Keratinocyte (primary cell): Measurements from ENCODE around the gene ROR1. TPM values are rescaled to one million over a fixed set of nuclear protein-coding genes. Genes with fewer than 3 reads are reported as not detected.
A peak's percentile ranks its signal among the peaks of the same experiment; 100 is the strongest.

Experiments
- DNase-seq: peaks from one replicate; pipeline ENCODE4 v3.0.0-alpha.2; 2011; ENCODE audit warnings: low read depth, missing footprints, low spot score
- FAIRE-seq: peaks from 2 replicates; lab custom pipeline; 2011; peaks lifted over from hg19 to GRCh38; lab: Jason Lieb, UNC
- H2AFZ ChIP-seq: 2 replicates; pipeline ENCODE4 v1.6.0; 2012; ENCODE audit warnings: low read length, control low read depth, inconsistent platforms; ENCODE audit not compliant: control insufficient read depth
- H3K27ac ChIP-seq: 2 replicates; pipeline ENCODE4 v1.5.1; 2011; ENCODE audit warnings: low read length; ENCODE audit not compliant: control insufficient read depth, insufficient read depth
- H3K27me3 ChIP-seq: 3 replicates; pipeline ENCODE4 v1.6.0; 2011; ENCODE audit warnings: low read length; ENCODE audit not compliant: control insufficient read depth, insufficient read depth; ENCODE audit errors: extremely low read depth
- H3K36me3 ChIP-seq, 2 experiments: 2 replicates in 1 of 2; 3 replicates in 1 of 2; pipeline ENCODE4 v1.5.1; 2011; ENCODE audit warnings: low read length in 2 of 2, mild to moderate bottlenecking in 1 of 2; ENCODE audit not compliant: control insufficient read depth in 2 of 2, insufficient read depth in 2 of 2; ENCODE audit errors: extremely low read depth in 1 of 2
- H3K4me1 ChIP-seq: 3 replicates; pipeline ENCODE4 v1.5.1; 2011; ENCODE audit warnings: low read length; ENCODE audit not compliant: control insufficient read depth, insufficient read depth; ENCODE audit errors: extremely low read depth
- H3K4me2 ChIP-seq: 3 replicates; pipeline ENCODE4 v1.6.0; 2011; ENCODE audit warnings: low read depth, low read length; ENCODE audit not compliant: control insufficient read depth, insufficient read depth; ENCODE audit errors: extremely low read depth
- H3K4me3 ChIP-seq, 3 experiments: fragments of 200-600 bp in 1 of 3; sonication (generic) in 1 of 3; 2 replicates in 2 of 3; 3 replicates in 1 of 3; pipeline ENCODE4 v1.5.1; 2011 to 2016; ENCODE audit warnings: low read length in 3 of 3, mild to moderate bottlenecking in 3 of 3, control low read depth in 2 of 3, inconsistent platforms in 1 of 3, low read depth in 1 of 3, mixed read lengths in 1 of 3, mixed run types in 1 of 3, moderate library complexity in 1 of 3; ENCODE audit not compliant: control insufficient read depth in 2 of 3, insufficient read depth in 2 of 3; ENCODE audit errors: extremely low read depth in 1 of 3
- H3K79me2 ChIP-seq: 2 replicates; pipeline ENCODE4 v1.6.0; 2012; ENCODE audit warnings: low read length; ENCODE audit not compliant: control insufficient read depth, insufficient read depth
- H3K9ac ChIP-seq: 3 replicates; pipeline ENCODE4 v1.6.0; 2011; ENCODE audit warnings: low read length; ENCODE audit not compliant: control insufficient read depth, insufficient read depth; ENCODE audit errors: extremely low read depth
- H3K9me1 ChIP-seq: 3 replicates; pipeline ENCODE4 v1.6.0; 2011; ENCODE audit warnings: low read length; ENCODE audit not compliant: control insufficient read depth, insufficient read depth; ENCODE audit errors: extremely low read depth
- H3K9me3 ChIP-seq: 2 replicates; pipeline ENCODE4 v1.5.1; 2012; ENCODE audit warnings: low read depth, low read length; ENCODE audit not compliant: control insufficient read depth
- H4K20me1 ChIP-seq: 3 replicates; pipeline ENCODE4 v1.6.0; 2011; ENCODE audit warnings: low read length; ENCODE audit not compliant: control insufficient read depth, insufficient read depth; ENCODE audit errors: extremely low read depth
- CTCF ChIP-seq, 3 experiments: IDR thresholded peaks in 1 of 3; conservative IDR thresholded peaks in 1 of 3; optimal IDR thresholded peaks in 1 of 3; 2 replicates in 2 of 3; 3 replicates in 1 of 3; pipeline versions ENCODE3 to v1.5.1; 2011; ENCODE audit warnings: low read length in 3 of 3, mild to moderate bottlenecking in 3 of 3, moderate library complexity in 2 of 3, control low read depth in 1 of 3, inconsistent platforms in 1 of 3; ENCODE audit not compliant: insufficient read depth in 2 of 3; ENCODE audit errors: extremely low read depth in 1 of 3
- EZH2 ChIP-seq: IDR thresholded peaks from one replicate; pipeline ENCODE4 v1.6.1; 2012; ENCODE audit warnings: inconsistent platforms, mild to moderate bottlenecking, low read length, moderate library complexity
- dilution Hi-C: fragments of 300-500 bp; cut with MboI; formaldehyde crosslinking; loops from one replicate; pipeline ENCODE4 v1.7.0; 2020; ENCODE audit warnings: low sequenced_read_pairs; ENCODE audit not compliant: extremely low pct_ligation_motif_present
- polyA plus RNA-seq, 5 experiments: library from polyadenylated mRNA; depleted of rRNA in 3 of 5; stranded (reverse) in 3 of 5; stranded (forward) in 1 of 5; unstranded in 1 of 5; fragments of >200 nt; gene quantifications; 1 replicate in 1 of 5; 2 replicates in 3 of 5; 3 replicates in 1 of 5; pipeline versions ENCODE4 v1.2.1 to v1.2.3, GENCODE V29; 2011 to 2012; ENCODE audit warnings: missing spikeins in 2 of 5, low read depth in 1 of 5, low replicate concordance in 1 of 5

ROR1 gene
- polyA plus RNA-seq, 1 donor (not counting 4 experiments of a cell fraction or from before 2014, with no cell fraction given) = 9.2 TPM

- Histone ChIP-seq H3K4me1 (peaks cover 19% of the 10 kb centered on the region), H3K9me1 (no peaks in the 10 kb centered on the region), H3K9ac (no peak overlapping the region), H2AFZ (no peak overlapping the region), H3K27ac (no peak overlapping the region), H3K36me3 (no peaks in the 10 kb centered on the region), H3K9me3 (peaks cover 2% of the 10 kb centered on the region), H3K4me3 (no peak overlapping the region), H3K4me2 (no peak overlapping the region), H3K27me3 (no peaks in the 10 kb centered on the region), H4K20me1 (no peaks in the 10 kb centered on the region), H3K79me2 (no peaks in the 10 kb centered on the region)
- TF ChIP-seq EZH2 = no peak
- TF ChIP-seq CTCF (optimal IDR thresholded peaks at IDR 0.05 in 1 of 3, IDR thresholded peaks at IDR 0.05 in 1 of 3, conservative IDR thresholded peaks at IDR 0.05 in 1 of 3; ENCODE audit: extremely low read depth in 1 of 3, insufficient read depth in 2 of 3, low read length in 3 of 3) = no peak
- dilution Hi-C loops = no loop called here
- DNase-seq = no peak
- FAIRE-seq = peak; percentile 63
Measured at GRCh38 chr1:63732666-63733065, 41.2 kb upstream of the ROR1 start.

- no peak overlapping the region for H3K27ac ChIP-seq
- H4K20me1 ChIP-seq = no peaks in the 10 kb centered on the region
- H3K36me3 ChIP-seq = no peaks in the 10 kb centered on the region
- TF ChIP-seq CTCF (optimal IDR thresholded peaks at IDR 0.05 in 1 of 3, IDR thresholded peaks at IDR 0.05 in 1 of 3, conservative IDR thresholded peaks at IDR 0.05 in 1 of 3; ENCODE audit: extremely low read depth in 1 of 3, insufficient read depth in 2 of 3, low read length in 3 of 3) (no peak), EZH2 (no peak)
- no peak overlapping the region for H3K4me2 ChIP-seq
- H2AFZ ChIP-seq = no peak overlapping the region
- FAIRE-seq (no peak), DNase-seq (no peak)
- peaks cover 2% of the 10 kb centered on the region for H3K9me3 ChIP-seq
- H3K9me1 ChIP-seq = no peaks in the 10 kb centered on the region
- H3K4me1 ChIP-seq = peaks cover 6% of the 10 kb centered on the region
- no peaks in the 10 kb centered on the region for H3K27me3 ChIP-seq
- no peak overlapping the region for H3K9ac ChIP-seq
- no peak overlapping the region for H3K4me3 ChIP-seq
- dilution Hi-C loops = no loop called here
- H3K79me2 ChIP-seq = no peaks in the 10 kb centered on the region
Measured at GRCh38 chr1:63738772-63739171, 35.0 kb upstream of the ROR1 start.
